GM13976 (cell line): ENCODE measurements around the gene TSPAN33.

Source experiments
- DNase-seq: peaks from one replicate; pipeline ENCODE4 v3.0.0; 2012; ENCODE audit warnings: low spot score
- in situ Hi-C: fragments of 300-500 bp; cut with MboI; formaldehyde crosslinking; loops from one replicate; pipeline ENCODE4 v1.12.0; 2022; ENCODE audit warnings: low sequenced_read_pairs, mixed read lengths, inconsistent platforms; ENCODE audit not compliant: unreplicated experiment
- TF ChIP-seq, protein P1 (sequence below): IDR thresholded peaks from 2 replicates; pipeline ENCODE4 v1.5.1; 2012; ENCODE audit warnings: borderline replicate concordance, mild to moderate bottlenecking; ENCODE audit not compliant: insufficient read depth; ENCODE audit errors: extremely low read depth, missing control alignments, control extremely low read depth

Gene TSPAN33

GRCh38 chr7:129197771-129198170 is 53.3 kb downstream of the TSPAN33 start:
- DNase-seq = no peak
- in situ Hi-C loops = no loop called here
- TF ChIP-seq, protein P1, sequence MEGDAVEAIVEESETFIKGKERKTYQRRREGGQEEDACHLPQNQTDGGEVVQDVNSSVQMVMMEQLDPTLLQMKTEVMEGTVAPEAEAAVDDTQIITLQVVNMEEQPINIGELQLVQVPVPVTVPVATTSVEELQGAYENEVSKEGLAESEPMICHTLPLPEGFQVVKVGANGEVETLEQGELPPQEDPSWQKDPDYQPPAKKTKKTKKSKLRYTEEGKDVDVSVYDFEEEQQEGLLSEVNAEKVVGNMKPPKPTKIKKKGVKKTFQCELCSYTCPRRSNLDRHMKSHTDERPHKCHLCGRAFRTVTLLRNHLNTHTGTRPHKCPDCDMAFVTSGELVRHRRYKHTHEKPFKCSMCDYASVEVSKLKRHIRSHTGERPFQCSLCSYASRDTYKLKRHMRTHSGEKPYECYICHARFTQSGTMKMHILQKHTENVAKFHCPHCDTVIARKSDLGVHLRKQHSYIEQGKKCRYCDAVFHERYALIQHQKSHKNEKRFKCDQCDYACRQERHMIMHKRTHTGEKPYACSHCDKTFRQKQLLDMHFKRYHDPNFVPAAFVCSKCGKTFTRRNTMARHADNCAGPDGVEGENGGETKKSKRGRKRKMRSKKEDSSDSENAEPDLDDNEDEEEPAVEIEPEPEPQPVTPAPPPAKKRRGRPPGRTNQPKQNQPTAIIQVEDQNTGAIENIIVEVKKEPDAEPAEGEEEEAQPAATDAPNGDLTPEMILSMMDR = no peak

- in situ Hi-C loops = no loop called here
- DNase-seq = no peak
- TF ChIP-seq, protein P1 = no peak
Observed at GRCh38 chr7:129199406-129199805, 54.9 kb downstream of the TSPAN33 start.

DNA sequence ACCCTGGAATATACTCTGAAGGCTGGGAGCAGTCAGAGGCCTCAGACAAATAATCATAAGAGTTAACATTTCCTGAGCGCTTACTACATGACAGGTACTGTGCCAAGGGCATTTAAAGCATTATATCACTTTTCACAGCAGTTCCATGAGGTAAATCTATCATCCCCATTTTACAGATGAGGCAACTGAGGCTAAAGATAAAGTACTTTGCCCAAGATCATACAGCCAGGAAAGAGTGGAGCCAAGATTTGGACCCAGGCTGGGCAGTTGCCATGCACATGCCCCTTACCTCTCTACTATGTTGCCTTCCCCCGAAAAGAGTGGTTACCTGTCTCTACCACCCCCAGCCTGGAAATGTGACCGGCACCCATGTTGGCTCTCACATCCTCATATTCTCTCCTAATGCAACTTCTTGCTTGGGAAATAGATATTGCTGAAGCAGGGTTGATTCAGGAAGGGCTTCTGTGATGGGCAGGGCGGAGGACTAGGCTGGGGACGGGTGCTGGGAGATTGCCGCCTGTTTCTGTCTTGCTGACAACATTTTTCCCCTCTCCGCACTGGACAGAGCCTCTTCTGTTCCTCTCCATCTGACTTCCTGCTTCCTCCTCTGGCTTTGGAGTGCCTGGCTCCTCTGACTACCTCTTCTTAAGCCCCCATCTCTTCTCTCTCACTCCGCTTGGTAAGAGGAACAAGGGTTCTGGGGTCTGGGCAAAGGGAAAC is 57.7 kb downstream of the TSPAN33 start:
- TF ChIP-seq, protein P1 = no peak
- no peak for DNase-seq
- in situ Hi-C loops = loop anchor here (10.0 kb wide), 1 partner anchor 107 kb away; no protein-coding TSS in a partner anchor

- no peak for DNase-seq
- in situ Hi-C loops = loop anchor here (10.0 kb wide), 1 partner anchor 108 kb away; no protein-coding TSS in a partner anchor
- TF ChIP-seq, protein P1 = no peak
Observed at GRCh38 chr7:129203050-129203741, 58.7 kb downstream of the TSPAN33 start.

DNA sequence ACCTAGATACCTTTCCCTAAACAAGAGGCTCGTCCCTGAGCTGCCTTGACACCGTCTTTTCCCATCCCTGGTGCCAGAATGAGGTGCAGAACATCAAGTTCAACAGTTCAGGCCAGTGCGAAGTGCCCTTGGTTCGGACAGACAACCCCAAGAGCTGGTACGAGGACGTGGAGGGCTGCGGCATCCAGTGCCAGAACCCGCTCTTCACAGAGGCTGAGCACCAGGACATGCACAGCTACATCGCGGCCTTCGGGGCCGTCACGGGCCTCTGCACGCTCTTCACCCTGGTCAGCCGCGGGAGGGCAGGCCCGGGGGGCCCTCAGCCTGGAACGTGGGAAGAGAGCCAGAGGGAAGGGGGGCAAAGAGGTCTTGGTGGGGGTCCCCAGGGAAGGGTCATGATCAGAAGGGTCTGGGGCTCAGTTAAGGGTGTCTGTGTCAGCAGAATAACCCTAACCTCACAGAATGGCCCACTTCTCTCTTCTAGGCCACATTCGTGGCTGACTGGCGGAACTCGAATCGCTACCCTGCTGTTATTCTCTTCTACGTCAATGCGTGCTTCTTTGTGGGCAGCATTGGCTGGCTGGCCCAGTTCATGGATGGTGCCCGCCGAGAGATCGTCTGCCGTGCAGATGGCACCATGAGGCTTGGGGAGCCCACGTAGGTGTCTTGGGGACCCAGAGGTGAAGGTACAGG is 60.8 kb downstream of the TSPAN33 start:
- TF ChIP-seq, protein P1 = no peak
- in situ Hi-C loops = loop anchor here (10.0 kb wide), 1 partner anchor 110 kb away; no protein-coding TSS in a partner anchor
- no peak for DNase-seq

GRCh38 chr7:129205987-129206785 is 61.7 kb downstream of the TSPAN33 start:
- in situ Hi-C loops = loop anchor here (10.0 kb wide), 1 partner anchor 111 kb away; no protein-coding TSS in a partner anchor
- TF ChIP-seq, protein P1 = no peak
- no peak for DNase-seq
